ENCODE data around the gene CAMTA2.
A peak's percentile ranks its signal among the peaks of the same experiment; 100 is the strongest.
"Not testable (repeated sequence)": the region's sequence is repeated elsewhere in the genome, so short reads cannot be mapped to it uniquely, and the experiment has no call there.

CAMTA2 gene, protein sequence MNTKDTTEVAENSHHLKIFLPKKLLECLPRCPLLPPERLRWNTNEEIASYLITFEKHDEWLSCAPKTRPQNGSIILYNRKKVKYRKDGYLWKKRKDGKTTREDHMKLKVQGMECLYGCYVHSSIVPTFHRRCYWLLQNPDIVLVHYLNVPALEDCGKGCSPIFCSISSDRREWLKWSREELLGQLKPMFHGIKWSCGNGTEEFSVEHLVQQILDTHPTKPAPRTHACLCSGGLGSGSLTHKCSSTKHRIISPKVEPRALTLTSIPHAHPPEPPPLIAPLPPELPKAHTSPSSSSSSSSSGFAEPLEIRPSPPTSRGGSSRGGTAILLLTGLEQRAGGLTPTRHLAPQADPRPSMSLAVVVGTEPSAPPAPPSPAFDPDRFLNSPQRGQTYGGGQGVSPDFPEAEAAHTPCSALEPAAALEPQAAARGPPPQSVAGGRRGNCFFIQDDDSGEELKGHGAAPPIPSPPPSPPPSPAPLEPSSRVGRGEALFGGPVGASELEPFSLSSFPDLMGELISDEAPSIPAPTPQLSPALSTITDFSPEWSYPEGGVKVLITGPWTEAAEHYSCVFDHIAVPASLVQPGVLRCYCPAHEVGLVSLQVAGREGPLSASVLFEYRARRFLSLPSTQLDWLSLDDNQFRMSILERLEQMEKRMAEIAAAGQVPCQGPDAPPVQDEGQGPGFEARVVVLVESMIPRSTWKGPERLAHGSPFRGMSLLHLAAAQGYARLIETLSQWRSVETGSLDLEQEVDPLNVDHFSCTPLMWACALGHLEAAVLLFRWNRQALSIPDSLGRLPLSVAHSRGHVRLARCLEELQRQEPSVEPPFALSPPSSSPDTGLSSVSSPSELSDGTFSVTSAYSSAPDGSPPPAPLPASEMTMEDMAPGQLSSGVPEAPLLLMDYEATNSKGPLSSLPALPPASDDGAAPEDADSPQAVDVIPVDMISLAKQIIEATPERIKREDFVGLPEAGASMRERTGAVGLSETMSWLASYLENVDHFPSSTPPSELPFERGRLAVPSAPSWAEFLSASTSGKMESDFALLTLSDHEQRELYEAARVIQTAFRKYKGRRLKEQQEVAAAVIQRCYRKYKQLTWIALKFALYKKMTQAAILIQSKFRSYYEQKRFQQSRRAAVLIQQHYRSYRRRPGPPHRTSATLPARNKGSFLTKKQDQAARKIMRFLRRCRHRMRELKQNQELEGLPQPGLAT

GRCh38 chr17:4986951-4987766, at the start of gene CAMTA2:
Gene CAMTA2 (minus strand): TSS chr17:4987675. CDS start chr17:4986222, 1,453 bp downstream.
- peak; percentile 24 to 90 (median 79) for DNase-seq

DNA sequence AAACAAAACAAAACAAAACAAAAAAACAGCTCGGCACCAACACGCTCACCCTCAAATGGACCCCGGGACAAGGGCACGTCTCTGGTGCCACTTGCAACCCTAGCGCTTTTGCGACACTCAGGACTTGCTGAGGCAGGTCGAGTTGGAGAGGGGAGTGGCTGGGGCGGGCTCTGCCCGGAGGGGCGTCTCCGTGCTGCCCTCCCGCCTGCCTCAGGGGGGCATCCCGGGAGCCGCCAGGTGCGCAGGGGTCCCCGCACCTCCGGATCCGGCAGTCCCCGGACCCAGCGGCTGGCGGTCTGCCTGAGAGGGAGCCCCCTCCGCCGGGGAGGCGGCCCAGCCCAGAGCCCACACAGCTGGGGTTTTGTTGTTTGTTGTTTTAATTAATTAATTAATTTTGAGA, 47.8 kb upstream of the CAMTA2 start, which contains the start of gene SLC52A1:
Gene SLC52A1, minus strand, starts transcription at position 112 of the 400 bp plus-strand sequence. CDS start 820 bp downstream, outside the sequence.
- DNase-seq: no peak

GRCh38 chr17:5034651-5035050, 47.2 kb upstream of the CAMTA2 start:
- no peak for DNase-seq

DNA sequence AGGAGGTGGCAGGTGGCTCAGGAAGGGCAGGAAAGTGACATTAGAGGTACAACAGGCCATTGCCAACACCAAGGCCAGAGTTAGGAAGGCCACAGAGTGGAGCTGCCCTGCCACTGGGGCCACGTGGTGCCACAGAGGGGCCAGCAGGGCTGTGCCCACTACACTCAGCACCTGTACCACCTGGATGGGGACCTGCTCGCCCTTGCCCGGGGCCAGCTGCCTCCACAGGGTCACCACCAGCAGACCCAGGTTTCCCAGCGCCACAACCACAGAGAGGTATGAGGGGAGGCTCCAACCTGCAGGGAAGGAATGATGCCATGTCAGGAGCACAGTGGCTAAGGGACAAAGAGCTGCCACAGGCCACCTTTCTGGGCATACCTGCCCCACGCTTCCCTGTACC, 46.6 kb upstream of the CAMTA2 start:
- no peak for DNase-seq

GRCh38 chr17:5033352-5034015, 46.0 kb upstream of the CAMTA2 start:
- DNase-seq: no peak

GRCh38 chr17:5032865-5033264, 45.4 kb upstream of the CAMTA2 start:
- DNase-seq: no peak

GRCh38 chr17:5031365-5032082, 44.0 kb upstream of the CAMTA2 start:
- peak; percentile 16 to 91 (median 57) for DNase-seq

- DNase-seq: not testable (repeated sequence)
Measured at GRCh38 chr17:5030168-5030567, 42.7 kb upstream of the CAMTA2 start.

- no peak for DNase-seq
Measured at GRCh38 chr17:5027916-5028315, 40.4 kb upstream of the CAMTA2 start.

- DNase-seq: no peak
Measured at GRCh38 chr17:5027299-5027698, 39.8 kb upstream of the CAMTA2 start.

DNA sequence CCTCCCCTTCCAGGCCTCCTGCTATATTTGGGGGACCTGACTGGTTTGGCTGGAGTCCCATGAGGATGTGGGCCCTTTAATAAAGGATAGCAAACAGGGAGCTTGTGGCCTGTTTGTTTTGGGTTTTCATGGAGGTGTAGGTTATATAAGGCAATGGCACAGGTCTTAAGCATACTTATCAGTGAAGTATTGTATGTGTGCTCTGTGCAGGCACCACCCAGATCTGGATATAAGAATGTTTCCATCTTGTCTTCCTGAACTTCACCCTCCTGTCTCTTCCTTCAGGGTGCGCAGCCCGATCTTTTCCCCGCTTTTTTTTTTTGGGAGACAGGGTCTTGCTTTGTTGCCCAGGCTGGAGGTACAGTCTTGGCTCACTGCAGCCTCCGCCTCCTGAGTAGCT, 37.1 kb upstream of the CAMTA2 start:
- no peak for DNase-seq

DNA sequence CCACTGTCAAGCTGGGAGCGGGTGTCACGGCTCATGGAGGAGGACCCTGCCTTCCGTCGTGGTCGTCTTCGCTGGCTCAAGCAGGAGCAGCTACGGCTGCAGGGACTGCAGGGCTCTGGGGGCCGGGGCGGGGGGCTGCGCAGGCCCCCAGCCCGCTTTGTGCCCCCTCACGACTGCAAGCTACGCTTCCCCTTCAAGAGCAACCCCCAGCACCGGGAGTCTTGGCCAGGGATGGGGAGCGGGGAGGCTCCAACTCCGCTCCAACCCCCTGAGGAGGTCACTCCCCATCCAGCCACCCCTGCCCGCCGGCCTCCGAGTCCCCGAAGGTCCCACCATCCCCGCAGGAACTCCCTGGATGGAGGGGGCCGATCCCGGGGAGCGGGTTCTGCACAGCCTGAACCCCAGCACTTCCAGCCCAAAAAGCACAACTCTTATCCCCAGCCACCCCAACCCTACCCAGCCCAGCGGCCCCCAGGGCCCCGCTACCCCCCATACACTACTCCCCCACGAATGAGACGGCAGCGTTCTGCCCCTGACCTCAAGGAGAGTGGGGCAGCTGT, 36.2 kb upstream of the CAMTA2 start:
- DNase-seq: no peak

GRCh38 chr17:5022171-5022711, 34.8 kb upstream of the CAMTA2 start:
- no peak for DNase-seq

GRCh38 chr17:5020502-5021023, 33.1 kb upstream of the CAMTA2 start:
- no peak for DNase-seq

- peak in 1 of 51 donors; percentile 26 for DNase-seq
Measured at GRCh38 chr17:5019475-5019956, 32.0 kb upstream of the CAMTA2 start.

DNA sequence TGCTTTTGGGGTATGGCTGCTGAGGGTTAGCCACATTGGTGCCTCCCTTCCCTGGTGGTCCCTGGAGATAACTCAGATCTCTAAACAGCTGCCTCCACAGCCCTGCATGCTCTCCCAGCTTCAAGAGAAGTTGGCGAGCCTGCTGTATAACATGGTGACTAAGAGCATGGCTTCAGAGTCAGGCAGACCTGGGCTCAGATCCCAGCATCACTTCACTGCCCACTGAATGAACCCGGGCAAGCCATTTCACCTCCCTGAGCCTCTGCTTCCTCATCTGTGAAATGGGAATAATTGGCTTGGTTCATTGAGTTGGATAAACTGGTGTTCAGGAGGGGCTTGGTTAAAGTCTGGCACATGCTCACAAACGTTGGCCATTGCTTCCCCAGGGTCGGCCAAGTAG, 26.9 kb upstream of the CAMTA2 start:
- DNase-seq: no peak

- no peak for DNase-seq
Measured at GRCh38 chr17:5011928-5012327, 24.5 kb upstream of the CAMTA2 start.

DNA sequence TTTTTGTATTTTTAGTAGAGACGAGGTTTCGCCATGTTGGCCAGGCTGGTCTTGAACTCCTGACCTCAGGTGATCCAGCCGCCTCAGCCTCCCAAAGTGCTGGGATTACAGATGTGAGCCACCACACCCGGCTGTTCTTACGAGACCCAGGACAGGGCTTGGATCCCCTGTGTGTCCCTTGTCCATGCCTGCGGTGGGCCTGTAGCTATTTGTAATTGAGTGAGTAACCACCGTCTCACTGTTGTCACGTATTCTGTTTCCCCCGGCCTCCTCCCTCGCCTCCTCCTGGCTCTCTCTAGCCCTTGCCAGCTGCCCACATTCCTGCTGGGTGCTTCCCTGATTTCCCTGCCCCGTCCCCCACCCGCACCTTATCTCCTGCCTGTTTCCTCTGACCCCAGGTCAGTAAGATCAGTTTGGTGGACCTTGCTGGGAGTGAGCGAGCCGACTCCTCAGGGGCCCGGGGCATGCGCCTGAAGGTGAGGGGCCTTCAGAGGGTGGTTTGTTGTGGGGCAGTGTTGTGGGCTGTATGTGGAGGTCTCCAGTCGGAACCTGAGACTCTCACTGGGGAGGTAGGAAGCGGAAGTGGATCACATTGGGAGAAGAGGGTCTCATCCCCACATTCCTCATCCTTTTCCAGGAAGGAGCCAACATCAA, 15.9 kb upstream of the CAMTA2 start:
- no peak for DNase-seq

All from hypothalamus (tissue), 51 donors.